K562 treated with DMSO at 1 percent for 24 hours (cell line): ENCODE results near the gene HORMAD2. TPM values are rescaled to one million over a fixed set of nuclear protein-coding genes. Genes with fewer than 3 reads are reported as not detected.

Experiments
- total RNA-seq: library from RNA; unstranded; fragments of 300-600 nt; gene quantifications from 2 replicates; pipeline ENCODE4 v1.2.3, GENCODE V29; 2022; ENCODE audit warnings: low read depth; ENCODE audit not compliant: insufficient read depth

The HORMAD2 gene
- not detected in 2 replicates for total RNA-seq

GRCh38 chr22:30079952-30080533 lies at the start of gene HORMAD2:
Gene HORMAD2, plus strand, starts transcription at chr22:30080464. Its CDS starts 13,489 bp downstream, at chr22:30093953.

Other genes starting within 250 kb of the HORMAD2 start
- 53.7 and 55.2 TPM in 2 replicates for gene ASCC2, start 242.2 kb upstream of the HORMAD2 start, total RNA-seq
- gene MTMR3, start 197.3 kb upstream of the HORMAD2 start, total RNA-seq, result 11.5 and 12.5 TPM in 2 replicates
- gene LIF, start 166.3 kb downstream of the HORMAD2 start, total RNA-seq, result not detected in 2 replicates
- not detected in 2 replicates for gene OSM, start 186.4 kb downstream of the HORMAD2 start, total RNA-seq
- 0.97 and 1.6 TPM in 2 replicates for gene CASTOR1, start 209.0 kb downstream of the HORMAD2 start, total RNA-seq
- gene TBC1D10A, start 246.5 kb downstream of the HORMAD2 start, total RNA-seq, result 23.3 and 23.6 TPM in 2 replicates